Upper lobe of left lung (tissue), 6 donors: Measurements from ENCODE around the gene TREML2. TPM values are rescaled to one million over a fixed set of nuclear protein-coding genes. Genes with fewer than 3 reads are reported as not detected.

Experiments
- ATAC-seq, 2 donors: fragments of 200-7000 bp; cut with Tn5 transposase; one replicate each; pipeline ENCODE4 v1.9.1; 2022; ENCODE audit warnings: mild to moderate bottlenecking in 2 of 2, moderate library complexity in 2 of 2; ENCODE audit not compliant: low FRiP score in 2 of 2
- DNase-seq, 2 donors: peaks; one replicate each; pipeline ENCODE4 v3.0.0-alpha.2; 2019 to 2020
- H3K27ac ChIP-seq, 4 donors: fragments of 200-600 bp; sonication (generic); one replicate each; pipeline ENCODE4 v1.5.1; 2016 to 2019
- H3K27me3 ChIP-seq, 4 donors: fragments of 200-600 bp; sonication (generic); one replicate each; pipeline ENCODE4 v1.5.1; 2017 to 2019
- H3K36me3 ChIP-seq, 4 donors: fragments of 200-600 bp; sonication (generic); one replicate each; pipeline ENCODE4 v1.5.1; 2016 to 2019
- H3K4me1 ChIP-seq, 4 donors: fragments of 200-600 bp; sonication (generic); one replicate each; pipeline ENCODE4 v1.5.1; 2018 to 2019
- H3K4me3 ChIP-seq, 4 donors: fragments of 200-600 bp; sonication (generic); one replicate each; pipeline ENCODE4 v1.5.1; 2017 to 2019; ENCODE audit warnings: mild to moderate bottlenecking in 2 of 4, moderate library complexity in 1 of 4
- H3K9me3 ChIP-seq, 4 donors: fragments of 200-600 bp; sonication (generic); one replicate each; pipeline ENCODE4 v1.5.1; 2018 to 2019
- EP300 ChIP-seq, 4 donors: sonication (generic); formaldehyde crosslinking; IDR thresholded peaks; one replicate each; pipeline ENCODE4 v1.5.1; 2017; ENCODE audit warnings: antibody characterized with exemption in 4 of 4, control low read depth in 2 of 4
- POLR2A ChIP-seq, 4 donors: fragments of 450-650 bp; IDR thresholded peaks; one replicate each; pipeline ENCODE4 v1.5.1; 2016 to 2017; ENCODE audit warnings: antibody characterized with exemption in 4 of 4, mild to moderate bottlenecking in 2 of 4
- POLR2AphosphoS5 ChIP-seq, 2 donors: sonication (generic); formaldehyde crosslinking; IDR thresholded peaks; one replicate each; pipeline ENCODE4 v1.5.1; 2017; ENCODE audit warnings: antibody characterized with exemption in 2 of 2
- WGBS, 2 donors: methylation state at CpG; one replicate each; pipeline ENCODE4 v1.1.5; 2017 to 2018; 5-methylcytosine and 5-hydroxymethylcytosine counted together
- total RNA-seq, 6 donors: library from RNA; depleted of rRNA in 4 of 6; stranded (reverse); fragments of >200 nt in 4 of 6; gene quantifications; one replicate each; pipeline versions ENCODE4 v1.1.0 to v1.2.1, GENCODE V29; 2016 to 2021
- TF ChIP-seq, protein P1 (sequence below), 6 experiments: fragments of 450-650 bp in 4 of 6; fragments of 200-600 bp in 2 of 6; sonication (generic) in 2 of 6; IDR thresholded peaks; one replicate each; pipeline ENCODE4 v1.5.1; 2016 to 2019; ENCODE audit warnings: antibody characterized with exemption in 6 of 6
- donor health status: DM: no; HTN: no; CAD: no; lungs with moderate emphysema.
- donor health status: DM: no; HTN: yes; CAD: no; lungs with severe emphysema.

Gene TREML2
- total RNA-seq, 6 donors from 2014 or later: 0.67 to 2.3 (median 1.5) TPM; not detected in 1

- ATAC-seq: no peak
- H3K4me1 ChIP-seq: no peaks in the 10 kb centered on the region
- no peaks in the 10 kb centered on the region for H3K36me3 ChIP-seq
- TF ChIP-seq, protein P1, sequence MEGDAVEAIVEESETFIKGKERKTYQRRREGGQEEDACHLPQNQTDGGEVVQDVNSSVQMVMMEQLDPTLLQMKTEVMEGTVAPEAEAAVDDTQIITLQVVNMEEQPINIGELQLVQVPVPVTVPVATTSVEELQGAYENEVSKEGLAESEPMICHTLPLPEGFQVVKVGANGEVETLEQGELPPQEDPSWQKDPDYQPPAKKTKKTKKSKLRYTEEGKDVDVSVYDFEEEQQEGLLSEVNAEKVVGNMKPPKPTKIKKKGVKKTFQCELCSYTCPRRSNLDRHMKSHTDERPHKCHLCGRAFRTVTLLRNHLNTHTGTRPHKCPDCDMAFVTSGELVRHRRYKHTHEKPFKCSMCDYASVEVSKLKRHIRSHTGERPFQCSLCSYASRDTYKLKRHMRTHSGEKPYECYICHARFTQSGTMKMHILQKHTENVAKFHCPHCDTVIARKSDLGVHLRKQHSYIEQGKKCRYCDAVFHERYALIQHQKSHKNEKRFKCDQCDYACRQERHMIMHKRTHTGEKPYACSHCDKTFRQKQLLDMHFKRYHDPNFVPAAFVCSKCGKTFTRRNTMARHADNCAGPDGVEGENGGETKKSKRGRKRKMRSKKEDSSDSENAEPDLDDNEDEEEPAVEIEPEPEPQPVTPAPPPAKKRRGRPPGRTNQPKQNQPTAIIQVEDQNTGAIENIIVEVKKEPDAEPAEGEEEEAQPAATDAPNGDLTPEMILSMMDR (IDR thresholded peaks at IDR 0.05): no peak
- no peak for TF ChIP-seq POLR2A (IDR thresholded peaks at IDR 0.05)
- TF ChIP-seq POLR2AphosphoS5 (IDR thresholded peaks at IDR 0.05): no peak
- TF ChIP-seq EP300 (IDR thresholded peaks at IDR 0.05): no peak
- DNase-seq: peak in 1 of 2 donors; percentile 72
- no peak overlapping the region for H3K27ac ChIP-seq
- no peaks in the 10 kb centered on the region for H3K9me3 ChIP-seq
- 10 to 19% methylated on average over 20 to 22 of the region's 22 CpGs for WGBS, 2 donors
- no peak overlapping the region for H3K4me3 ChIP-seq
- H3K27me3 ChIP-seq: peaks cover 0 to 9% (median 3%) of the 10 kb centered on the region in 4 donors
Measured at GRCh38 chr6:41239467-41240159, 38.7 kb upstream of the TREML2 start.

DNA sequence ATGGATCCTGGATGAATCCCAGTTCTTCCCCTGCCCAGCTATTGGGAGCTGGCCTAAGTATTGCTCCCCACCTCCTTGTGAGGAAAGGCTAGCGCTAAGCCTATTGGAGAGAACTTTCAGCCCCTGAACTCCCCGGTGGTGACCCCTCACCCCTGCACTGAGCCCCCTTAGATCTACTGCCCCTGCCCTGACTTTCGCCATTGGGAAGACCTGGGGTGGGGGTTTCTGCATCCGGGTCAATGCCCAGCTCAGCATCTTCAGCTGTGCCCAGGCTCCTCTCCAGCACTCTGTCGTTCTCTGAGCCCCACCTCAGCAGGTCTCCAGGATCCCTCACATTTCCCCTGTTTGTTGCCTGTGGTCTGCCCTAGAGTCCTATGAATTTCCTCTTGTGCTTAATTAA is 36.2 kb upstream of the TREML2 start:
- peaks cover 0 to 9% (median 3%) of the 10 kb centered on the region in 4 donors for H3K27me3 ChIP-seq
- H3K27ac ChIP-seq: no peak overlapping the region
- H3K4me1 ChIP-seq: no peaks in the 10 kb centered on the region
- DNase-seq (no peak), ATAC-seq (no peak)
- H3K4me3 ChIP-seq: no peak overlapping the region
- 67 to 74% methylated on average over 4 to 5 of the region's 5 CpGs for WGBS, 2 donors
- no peaks in the 10 kb centered on the region for H3K36me3 ChIP-seq
- H3K9me3 ChIP-seq: no peaks in the 10 kb centered on the region
- TF ChIP-seq, protein P1 (IDR thresholded peaks at IDR 0.05): no peak
- TF ChIP-seq EP300 (IDR thresholded peaks at IDR 0.05) (no peak), POLR2A (IDR thresholded peaks at IDR 0.05) (no peak), POLR2AphosphoS5 (IDR thresholded peaks at IDR 0.05) (no peak)

- Histone ChIP-seq H3K4me3 (no peak overlapping the region), H3K36me3 (no peaks in the 10 kb centered on the region), H3K27me3 (peaks cover 0 to 9% (median 3%) of the 10 kb centered on the region in 4 donors), H3K27ac (no peak overlapping the region), H3K4me1 (no peaks in the 10 kb centered on the region), H3K9me3 (no peaks in the 10 kb centered on the region)
- ATAC-seq: peak in 1 of 2 donors; percentile 49
- no peak for TF ChIP-seq POLR2A (IDR thresholded peaks at IDR 0.05)
- TF ChIP-seq, protein P1 (IDR thresholded peaks at IDR 0.05): no peak
- no peak for TF ChIP-seq POLR2AphosphoS5 (IDR thresholded peaks at IDR 0.05)
- TF ChIP-seq EP300 (IDR thresholded peaks at IDR 0.05): no peak
- WGBS, 2 donors: 85 to 90% methylated on average over 4 of the region's 4 CpGs
- no peak for DNase-seq
Measured at GRCh38 chr6:41236276-41236675, 35.3 kb upstream of the TREML2 start.

DNA sequence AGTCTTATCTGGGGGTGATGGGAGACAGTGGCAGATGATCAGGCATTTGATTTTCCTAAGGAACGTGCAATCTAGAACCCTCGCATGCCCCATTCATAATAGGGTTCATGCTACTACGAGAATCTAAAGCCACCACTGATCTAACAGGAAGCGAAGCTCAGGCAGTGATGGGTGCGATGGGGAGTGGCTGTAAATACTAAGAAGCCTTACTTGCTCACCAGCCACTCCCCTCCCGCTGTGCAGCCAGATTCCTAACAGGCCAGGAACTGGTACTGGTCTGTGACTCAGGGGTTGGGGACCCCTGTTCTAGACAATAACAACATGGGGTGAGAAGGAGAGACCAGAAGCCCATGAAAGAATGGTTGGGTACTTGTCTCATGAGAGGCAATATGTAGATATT is 31.7 kb upstream of the TREML2 start:
- Histone ChIP-seq H3K9me3 (no peaks in the 10 kb centered on the region), H3K4me3 (no peak overlapping the region), H3K4me1 (no peaks in the 10 kb centered on the region), H3K27me3 (no peaks in the 10 kb centered on the region), H3K36me3 (no peaks in the 10 kb centered on the region), H3K27ac (no peak overlapping the region)
- no peak for ATAC-seq
- 79 to 89% methylated on average over 6 of the region's 6 CpGs for WGBS, 2 donors
- TF ChIP-seq, protein P1 (IDR thresholded peaks at IDR 0.05): no peak
- TF ChIP-seq POLR2A (IDR thresholded peaks at IDR 0.05): no peak
- TF ChIP-seq EP300 (IDR thresholded peaks at IDR 0.05): no peak
- no peak for DNase-seq

DNA sequence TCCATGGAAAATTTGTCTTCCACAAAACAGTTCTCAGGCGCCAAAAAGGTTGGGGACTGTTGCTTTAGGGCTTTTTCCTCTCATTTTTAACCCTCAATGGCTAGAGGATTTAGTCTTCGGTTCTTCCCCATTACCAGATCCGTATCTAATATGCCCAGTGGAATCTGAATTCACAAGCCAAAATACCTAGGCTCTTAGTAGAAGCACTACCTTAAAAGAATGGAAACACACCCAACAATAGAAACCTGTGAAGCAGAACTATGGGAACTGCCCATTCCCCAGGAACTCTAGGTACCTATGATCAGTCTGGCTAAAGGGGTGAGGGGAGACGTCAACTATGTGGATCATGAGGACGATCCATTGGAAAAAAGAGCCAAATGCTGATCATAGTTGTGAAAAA is 30.3 kb upstream of the TREML2 start:
- ATAC-seq: no peak
- WGBS, 2 donors: 66 to 69% methylated on average over 5 of the region's 5 CpGs
- DNase-seq: no peak
- Histone ChIP-seq H3K9me3 (no peaks in the 10 kb centered on the region), H3K27me3 (no peaks in the 10 kb centered on the region), H3K4me1 (no peaks in the 10 kb centered on the region), H3K27ac (no peak overlapping the region), H3K4me3 (no peak overlapping the region), H3K36me3 (no peaks in the 10 kb centered on the region)
- TF ChIP-seq, protein P1 (IDR thresholded peaks at IDR 0.05): no peak
- TF ChIP-seq POLR2A (IDR thresholded peaks at IDR 0.05) (no peak), EP300 (IDR thresholded peaks at IDR 0.05) (no peak), POLR2AphosphoS5 (IDR thresholded peaks at IDR 0.05) (no peak)
